SK-N-MC (cell line): ENCODE measurements around the gene COMMD3.

ENCODE experiments used
- EZH2 ChIP-seq: fragments of 200-600 bp; sonication (generic); IDR thresholded peaks from one replicate; pipeline ENCODE4 v1.6.1; 2017; ENCODE audit warnings: antibody characterized with exemption
- FOXP2 ChIP-seq: optimal IDR thresholded peaks from 2 replicates; pipeline ENCODE3; 2011; ENCODE audit warnings: mild to moderate bottlenecking, moderate library complexity; ENCODE audit not compliant: insufficient read depth; ENCODE audit errors: extremely low read length, control extremely low read depth
- POLR2AphosphoS5 ChIP-seq: IDR thresholded peaks from 2 replicates; pipeline ENCODE4 v1.6.1; 2012; ENCODE audit warnings: mild to moderate bottlenecking, low read depth, low read length, borderline replicate concordance

GRCh38 chr10:22341926-22342196 lies 25.7 kb downstream of the COMMD3 start:
- TF ChIP-seq POLR2AphosphoS5 = no peak
- no peak for TF ChIP-seq FOXP2
- TF ChIP-seq EZH2 = no peak
